ENCODE data around the gene AP1B1. TPM values are rescaled to one million over a fixed set of nuclear protein-coding genes. Genes with fewer than 3 reads are reported as not detected.

AP1B1 gene
- polyA plus RNA-seq, 1 donor (not counting 4 experiments of a cell fraction or from before 2014, with no cell fraction given), result 55.3 TPM

DNA sequence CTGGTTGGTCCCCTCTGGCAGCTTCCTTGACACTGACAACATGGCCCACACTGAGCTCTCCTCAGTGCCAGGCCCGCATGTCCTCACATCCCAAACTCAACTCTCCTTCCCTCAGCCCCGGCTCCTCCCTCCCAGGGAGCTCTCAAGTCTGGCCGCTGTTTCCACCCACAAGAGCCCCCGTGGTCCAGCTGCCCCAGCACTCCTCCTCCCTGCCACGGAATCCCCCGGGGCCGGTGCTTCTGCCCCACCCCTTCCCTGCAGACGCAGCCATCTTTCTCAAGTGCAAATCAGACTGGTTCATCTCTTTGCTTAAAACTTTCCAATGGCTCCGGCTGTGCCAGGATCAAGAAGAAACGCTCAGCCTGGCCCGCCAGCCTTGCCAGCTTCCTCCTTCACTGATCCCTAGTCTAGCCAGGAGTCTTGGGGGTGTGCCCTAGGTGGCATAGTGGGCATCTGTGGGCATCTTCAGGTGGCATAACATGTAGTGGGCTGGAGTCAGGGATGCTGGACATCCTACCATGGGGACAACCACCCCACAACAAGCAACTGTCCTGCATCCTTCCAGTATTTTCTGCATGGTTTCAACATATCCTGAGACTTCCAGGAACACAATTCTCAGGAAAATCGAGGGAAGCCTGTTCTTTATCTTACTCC, 50.6 kb downstream of the AP1B1 start:
- Histone ChIP-seq H2AFZ (ENCODE audit: control insufficient read depth, low read length) (no peak overlapping the region), H3K9me3 (ENCODE audit: control insufficient read depth, low read depth, low read length) (no peaks in the 10 kb centered on the region), H3K79me2 (ENCODE audit: control insufficient read depth, insufficient read depth, low read length) (no peaks in the 10 kb centered on the region), H3K9ac (ENCODE audit: control insufficient read depth, extremely low read depth, insufficient read depth, low read length) (no peak overlapping the region), H3K9me1 (ENCODE audit: control insufficient read depth, extremely low read depth, insufficient read depth, low read length) (peaks cover 6% of the 10 kb centered on the region), H3K27ac (ENCODE audit: control insufficient read depth, insufficient read depth, low read length) (no peak overlapping the region), H3K4me3 (ENCODE audit: control insufficient read depth in 2 of 3, extremely low read depth in 1 of 3, insufficient read depth in 2 of 3, low read depth in 1 of 3, low read length in 3 of 3) (no peak overlapping the region), H4K20me1 (ENCODE audit: control insufficient read depth, extremely low read depth, insufficient read depth, low read length) (peaks cover 11% of the 10 kb centered on the region), H3K36me3 (ENCODE audit: control insufficient read depth in 2 of 2, extremely low read depth in 1 of 2, insufficient read depth in 2 of 2, low read length in 2 of 2) (peaks cover 29 to 56% of the 10 kb centered on the region in 2 experiments), H3K4me1 (ENCODE audit: control insufficient read depth, extremely low read depth, insufficient read depth, low read length) (peaks cover 32% of the 10 kb centered on the region), H3K27me3 (ENCODE audit: control insufficient read depth, extremely low read depth, insufficient read depth, low read length) (no peaks in the 10 kb centered on the region), H3K4me2 (ENCODE audit: control insufficient read depth, extremely low read depth, insufficient read depth, low read depth, low read length) (no peak overlapping the region)
- no peak for TF ChIP-seq EZH2 (IDR thresholded peaks at IDR 0.05; ENCODE audit: low read length)
- TF ChIP-seq, protein P1, sequence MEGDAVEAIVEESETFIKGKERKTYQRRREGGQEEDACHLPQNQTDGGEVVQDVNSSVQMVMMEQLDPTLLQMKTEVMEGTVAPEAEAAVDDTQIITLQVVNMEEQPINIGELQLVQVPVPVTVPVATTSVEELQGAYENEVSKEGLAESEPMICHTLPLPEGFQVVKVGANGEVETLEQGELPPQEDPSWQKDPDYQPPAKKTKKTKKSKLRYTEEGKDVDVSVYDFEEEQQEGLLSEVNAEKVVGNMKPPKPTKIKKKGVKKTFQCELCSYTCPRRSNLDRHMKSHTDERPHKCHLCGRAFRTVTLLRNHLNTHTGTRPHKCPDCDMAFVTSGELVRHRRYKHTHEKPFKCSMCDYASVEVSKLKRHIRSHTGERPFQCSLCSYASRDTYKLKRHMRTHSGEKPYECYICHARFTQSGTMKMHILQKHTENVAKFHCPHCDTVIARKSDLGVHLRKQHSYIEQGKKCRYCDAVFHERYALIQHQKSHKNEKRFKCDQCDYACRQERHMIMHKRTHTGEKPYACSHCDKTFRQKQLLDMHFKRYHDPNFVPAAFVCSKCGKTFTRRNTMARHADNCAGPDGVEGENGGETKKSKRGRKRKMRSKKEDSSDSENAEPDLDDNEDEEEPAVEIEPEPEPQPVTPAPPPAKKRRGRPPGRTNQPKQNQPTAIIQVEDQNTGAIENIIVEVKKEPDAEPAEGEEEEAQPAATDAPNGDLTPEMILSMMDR (optimal IDR thresholded peaks at IDR 0.05 in 1 of 3, IDR thresholded peaks at IDR 0.05 in 1 of 3, conservative IDR thresholded peaks at IDR 0.05 in 1 of 3; ENCODE audit: extremely low read depth in 1 of 3, insufficient read depth in 2 of 3, low read length in 3 of 3), result no peak
- DNase-seq (ENCODE audit: low read depth, low spot score), result no peak
- dilution Hi-C loops (cut with MboI; ENCODE audit: extremely low pct_ligation_motif_present, low sequenced_read_pairs), result no loop called here
- FAIRE-seq, result no peak

DNA sequence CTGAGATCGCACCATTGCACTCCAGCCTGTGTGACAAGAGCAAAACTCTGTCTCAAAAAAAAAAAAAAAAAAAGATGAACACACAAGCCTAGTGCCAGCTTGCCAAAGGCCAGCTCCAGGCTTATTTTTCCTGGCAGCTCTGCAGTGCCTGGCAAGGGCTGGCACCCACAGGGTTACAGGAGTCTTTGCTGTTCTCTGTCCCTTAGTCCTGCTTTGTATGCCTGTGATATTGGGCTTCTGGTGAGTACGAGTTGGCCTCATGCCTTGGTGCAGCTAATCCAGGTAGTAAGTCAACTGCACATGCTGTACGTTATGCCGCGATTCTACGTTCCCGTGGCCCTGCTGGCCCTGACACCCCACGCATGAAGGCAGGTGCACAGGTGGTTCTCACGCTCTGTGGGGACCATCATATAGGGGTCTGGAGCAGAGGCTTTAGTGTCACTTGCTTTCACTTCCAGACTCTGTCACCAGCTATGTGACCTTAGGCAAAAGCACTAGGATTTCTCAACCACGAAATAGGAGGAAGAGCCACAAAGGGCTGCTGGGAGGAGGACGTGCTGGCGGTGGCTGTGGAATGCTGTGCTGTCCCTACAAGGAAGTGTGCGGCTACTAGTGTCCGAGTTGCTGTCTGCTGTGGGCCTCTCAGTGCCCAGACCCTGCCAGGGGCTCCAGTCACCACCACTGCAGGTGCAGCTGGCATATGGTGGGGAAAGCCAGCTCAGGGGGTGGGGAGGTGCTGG, 51.4 kb downstream of the AP1B1 start:
- Histone ChIP-seq H3K4me3 (ENCODE audit: control insufficient read depth in 2 of 3, extremely low read depth in 1 of 3, insufficient read depth in 2 of 3, low read depth in 1 of 3, low read length in 3 of 3) (no peak overlapping the region), H3K4me2 (ENCODE audit: control insufficient read depth, extremely low read depth, insufficient read depth, low read depth, low read length) (no peak overlapping the region), H3K4me1 (ENCODE audit: control insufficient read depth, extremely low read depth, insufficient read depth, low read length) (peaks cover 29% of the 10 kb centered on the region), H3K9ac (ENCODE audit: control insufficient read depth, extremely low read depth, insufficient read depth, low read length) (no peak overlapping the region), H3K79me2 (ENCODE audit: control insufficient read depth, insufficient read depth, low read length) (no peaks in the 10 kb centered on the region), H3K27me3 (ENCODE audit: control insufficient read depth, extremely low read depth, insufficient read depth, low read length) (no peaks in the 10 kb centered on the region), H4K20me1 (ENCODE audit: control insufficient read depth, extremely low read depth, insufficient read depth, low read length) (peaks cover 11% of the 10 kb centered on the region), H3K9me3 (ENCODE audit: control insufficient read depth, low read depth, low read length) (no peaks in the 10 kb centered on the region), H3K36me3 (ENCODE audit: control insufficient read depth in 2 of 2, extremely low read depth in 1 of 2, insufficient read depth in 2 of 2, low read length in 2 of 2) (peaks cover 28 to 51% of the 10 kb centered on the region in 2 experiments), H3K9me1 (ENCODE audit: control insufficient read depth, extremely low read depth, insufficient read depth, low read length) (peaks cover 6% of the 10 kb centered on the region), H2AFZ (ENCODE audit: control insufficient read depth, low read length) (no peak overlapping the region), H3K27ac (ENCODE audit: control insufficient read depth, insufficient read depth, low read length) (no peak overlapping the region)
- DNase-seq (ENCODE audit: low read depth, low spot score) (no peak), FAIRE-seq (no peak)
- dilution Hi-C loops (cut with MboI; ENCODE audit: extremely low pct_ligation_motif_present, low sequenced_read_pairs), result no loop called here
- TF ChIP-seq, protein P1 (optimal IDR thresholded peaks at IDR 0.05 in 1 of 3, IDR thresholded peaks at IDR 0.05 in 1 of 3, conservative IDR thresholded peaks at IDR 0.05 in 1 of 3; ENCODE audit: extremely low read depth in 1 of 3, insufficient read depth in 2 of 3, low read length in 3 of 3), result no peak
- TF ChIP-seq EZH2 (IDR thresholded peaks at IDR 0.05; ENCODE audit: low read length), result no peak

Data from keratinocyte (primary cell).